DND-41 (cell line): Measurements from ENCODE around the gene RNF144A.

Source experiments
- CTCF ChIP-seq: IDR thresholded peaks from 2 replicates; pipeline ENCODE4 v1.5.1; 2012; ENCODE audit warnings: borderline replicate concordance, low read length, moderate library complexity, mild to moderate bottlenecking; ENCODE audit not compliant: poor library complexity, severe bottlenecking; ENCODE audit errors: extremely low read depth
- EZH2 ChIP-seq: IDR thresholded peaks from 3 replicates; pipeline ENCODE4 v1.6.1; 2012; ENCODE audit warnings: borderline replicate concordance, low read depth, mild to moderate bottlenecking, moderate library complexity, low read length, inconsistent platforms; ENCODE audit not compliant: severe bottlenecking

DNA sequence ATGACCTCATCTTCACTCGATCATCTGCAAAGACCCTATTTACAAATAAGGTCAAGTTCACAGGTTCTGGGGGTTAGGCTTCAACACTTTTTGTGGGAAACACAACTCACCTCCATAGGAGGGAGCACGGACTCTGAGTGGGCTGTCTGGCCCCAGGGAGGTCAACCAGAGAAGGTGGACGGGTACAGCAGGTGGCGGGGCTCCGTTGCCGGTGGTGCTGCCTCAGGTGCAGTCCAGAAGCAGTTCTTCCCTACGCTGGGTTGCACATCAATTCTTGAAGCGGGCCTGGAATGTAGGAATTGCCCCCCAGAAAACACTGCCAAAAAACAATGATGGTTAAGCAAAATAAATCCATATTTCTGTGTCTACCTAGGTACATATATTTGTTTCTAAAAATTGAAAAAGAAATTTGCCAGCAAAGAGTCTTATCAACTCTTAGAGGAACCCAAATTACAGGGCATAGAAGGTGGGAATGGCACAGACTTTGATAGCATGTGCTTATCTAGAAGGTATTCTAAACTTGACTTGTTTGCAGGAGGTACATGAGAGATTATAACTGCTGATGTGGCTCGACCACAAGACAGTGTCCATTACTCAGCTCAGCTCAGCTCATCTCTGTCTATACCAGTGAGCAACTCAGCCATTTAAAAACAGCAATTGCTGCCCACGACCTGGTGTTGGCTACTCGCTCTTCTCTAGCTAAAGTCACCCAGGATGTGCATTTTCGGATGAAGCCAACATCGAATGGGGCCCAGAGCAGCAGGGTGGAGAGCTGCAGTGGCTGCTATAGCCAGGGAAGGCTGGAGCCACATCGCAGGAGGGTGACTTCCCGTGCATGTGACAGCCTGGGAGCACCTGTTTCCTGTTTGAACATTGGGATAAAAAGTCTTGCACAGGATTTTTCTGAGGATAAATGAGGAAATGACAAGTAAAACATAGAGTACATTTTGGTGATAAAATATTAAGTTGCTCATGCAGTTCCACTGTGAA is 128.7 kb downstream of the RNF144A start:
- TF ChIP-seq EZH2, result no peak
- no peak for TF ChIP-seq CTCF
